HG02970 (cell line): ENCODE results near the gene TEX13C.
"Not testable (repeated sequence)": the region's sequence is repeated elsewhere in the genome, so short reads cannot be mapped to it uniquely, and the experiment has no call there.

ENCODE experiments used
- ATAC-seq: cut with Tn5 transposase; IDR thresholded peaks from one replicate; pipeline ENCODE4 v1.9.1; 2021; ENCODE audit warnings: mild to moderate bottlenecking, moderate library complexity, moderate number of reproducible peaks; ENCODE audit not compliant: unreplicated experiment, low FRiP score

The TEX13C gene

DNA sequence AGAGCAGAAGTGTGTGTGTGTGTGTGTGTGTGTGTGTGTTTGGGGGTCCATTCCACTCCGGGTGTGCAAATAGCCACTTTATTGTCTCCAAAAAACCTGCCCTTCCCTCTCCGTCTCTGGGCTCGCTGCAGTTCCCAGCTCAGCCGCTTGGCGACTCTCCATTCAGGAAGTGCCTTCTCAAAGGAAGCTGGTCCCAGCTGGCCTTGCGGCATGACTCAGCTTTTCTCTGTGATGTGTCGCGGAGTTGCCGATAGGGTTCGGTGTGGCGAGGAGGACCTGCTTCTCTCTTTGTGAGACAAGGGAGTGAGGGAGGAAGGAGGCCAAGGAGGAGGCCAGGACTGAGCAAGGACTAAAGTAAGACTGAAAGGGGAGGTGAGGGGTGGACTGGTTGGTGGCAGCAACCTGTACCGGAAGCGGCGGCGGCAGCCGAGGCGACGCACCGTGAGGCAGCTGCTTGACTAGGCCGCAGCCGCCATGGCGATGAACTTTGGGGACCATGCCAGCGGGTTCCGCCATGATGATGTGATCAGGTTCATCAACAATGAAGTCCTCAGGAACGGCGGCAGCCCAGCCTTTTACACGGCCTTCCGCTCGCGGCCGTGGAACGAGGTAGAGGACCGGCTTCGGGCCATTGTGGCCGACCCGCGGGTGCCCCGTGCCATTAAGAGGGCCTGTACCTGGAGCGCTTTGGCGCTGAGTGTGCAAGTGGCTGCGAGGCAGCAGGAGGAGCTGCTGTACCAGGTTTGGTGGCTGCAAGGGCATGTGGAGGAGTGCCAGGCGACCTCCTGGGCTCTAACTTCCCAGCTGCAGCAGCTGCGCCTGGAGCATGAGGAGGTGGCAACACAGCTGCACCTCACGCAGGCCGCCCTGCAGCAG, at the start of gene TEX13C:
TEX13C (plus strand) TSS at position 226 of the 876 bp plus-strand sequence; CDS start at position 475, 249 bp downstream.
- ATAC-seq, result no peak

DNA sequence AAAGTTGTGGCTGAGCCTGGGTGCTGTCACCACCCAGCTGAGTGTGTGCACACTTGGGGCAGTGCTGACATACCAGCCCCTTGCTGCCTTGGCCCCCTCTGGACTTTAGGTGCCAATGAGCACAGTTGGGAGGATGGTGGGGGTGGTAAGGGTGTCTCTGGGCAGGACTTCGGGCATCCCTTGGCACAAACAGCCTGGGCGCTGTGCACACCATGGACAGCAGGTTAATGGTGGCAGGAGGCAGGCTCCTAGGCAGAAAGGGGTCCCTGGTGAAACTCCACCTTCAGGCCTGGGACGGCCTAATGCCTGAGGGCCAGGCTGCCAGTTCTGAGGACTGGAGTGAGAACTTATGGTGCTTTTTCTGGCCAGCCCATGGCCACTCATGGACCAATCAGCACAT, 32.4 kb upstream of the TEX13C start:
- no peak for ATAC-seq

- no peak for ATAC-seq
Observed at GRCh38 chrX:125288343-125288742, 31.3 kb upstream of the TEX13C start.

GRCh38 chrX:125289209-125289608, 30.5 kb upstream of the TEX13C start:
- no peak for ATAC-seq

GRCh38 chrX:125289920-125290319, 29.8 kb upstream of the TEX13C start:
- ATAC-seq, result no peak

GRCh38 chrX:125291124-125291523, 28.5 kb upstream of the TEX13C start:
- no peak for ATAC-seq

DNA sequence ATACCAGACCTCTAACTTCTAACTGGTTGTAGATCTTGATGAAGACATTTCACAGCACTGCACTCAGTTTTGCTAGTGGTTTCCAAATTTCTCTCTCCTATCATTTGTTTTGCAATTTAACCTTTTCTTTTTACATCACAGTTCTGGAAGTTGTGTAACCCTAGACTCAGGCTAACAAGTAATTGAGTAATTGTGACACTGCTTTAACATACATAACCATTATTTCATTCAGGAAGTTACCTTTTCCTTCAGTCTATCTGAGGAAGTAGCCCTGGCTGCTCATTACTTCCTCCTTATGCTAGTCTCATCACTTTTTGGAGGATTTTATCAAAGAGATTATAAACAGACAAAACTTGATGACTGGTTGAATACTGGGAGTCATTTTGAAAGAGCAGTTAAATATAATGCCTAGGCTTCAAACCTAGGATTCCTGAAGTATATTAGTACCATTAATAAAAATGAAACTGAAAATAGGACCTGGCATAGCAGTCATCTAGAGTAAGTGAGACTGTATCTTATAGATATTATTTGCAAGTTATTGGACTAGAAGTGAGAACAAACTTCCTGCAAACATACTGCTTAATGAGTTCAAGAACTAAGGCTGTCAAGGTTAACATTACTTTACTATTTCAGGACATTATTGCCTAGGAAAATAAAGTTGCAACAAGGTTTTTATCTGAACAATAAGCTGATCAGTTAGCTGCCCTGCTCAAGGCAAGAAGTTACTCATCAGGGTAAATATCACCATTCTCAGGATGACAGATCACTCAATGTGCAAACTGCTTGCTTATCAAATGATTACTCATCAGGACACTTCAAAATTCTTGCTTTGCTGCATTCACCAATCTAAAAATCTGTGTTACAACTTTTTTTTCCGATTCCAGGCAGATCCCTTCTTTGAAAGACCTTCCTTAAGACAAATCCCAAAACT, 25.6 kb upstream of the TEX13C start:
- ATAC-seq, result no peak

DNA sequence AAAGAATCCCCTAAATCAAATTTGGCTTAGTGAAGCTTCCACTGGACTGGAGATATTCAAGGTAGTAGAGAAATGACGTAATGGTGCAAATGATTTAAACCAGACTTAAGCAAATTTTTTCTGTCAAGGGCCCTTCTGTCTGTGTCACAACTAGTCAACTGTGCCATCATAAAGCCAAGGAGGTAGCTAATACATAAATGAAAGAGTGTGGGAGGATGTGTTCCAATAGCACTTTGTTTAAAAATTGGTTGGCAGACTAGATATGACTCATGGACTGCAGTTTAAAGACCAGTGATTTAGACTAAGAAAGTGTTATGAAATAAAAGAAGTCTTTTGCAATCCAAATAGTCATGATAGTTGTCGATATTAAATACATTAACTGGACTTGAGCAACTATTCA, 24.3 kb upstream of the TEX13C start:
- peak; percentile 73 for ATAC-seq

DNA sequence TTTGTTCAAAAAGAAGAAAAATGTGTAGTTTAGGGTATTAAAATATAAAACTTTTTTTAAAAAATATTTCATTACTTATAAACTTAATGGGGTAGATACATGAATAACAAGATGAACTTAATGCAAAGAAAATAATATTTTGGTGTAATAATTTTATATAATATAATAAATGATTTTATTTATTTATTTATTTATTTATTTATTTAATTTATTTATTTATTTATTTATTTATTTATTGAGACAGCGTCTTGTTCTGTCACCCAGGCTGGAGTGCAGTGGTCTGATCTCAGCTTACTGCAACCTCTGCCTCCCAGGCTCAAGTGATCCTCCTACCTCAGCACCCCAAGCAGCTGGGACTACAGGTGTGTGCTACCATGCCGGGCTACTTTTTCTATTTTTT, 20.8 kb upstream of the TEX13C start:
- no peak for ATAC-seq

DNA sequence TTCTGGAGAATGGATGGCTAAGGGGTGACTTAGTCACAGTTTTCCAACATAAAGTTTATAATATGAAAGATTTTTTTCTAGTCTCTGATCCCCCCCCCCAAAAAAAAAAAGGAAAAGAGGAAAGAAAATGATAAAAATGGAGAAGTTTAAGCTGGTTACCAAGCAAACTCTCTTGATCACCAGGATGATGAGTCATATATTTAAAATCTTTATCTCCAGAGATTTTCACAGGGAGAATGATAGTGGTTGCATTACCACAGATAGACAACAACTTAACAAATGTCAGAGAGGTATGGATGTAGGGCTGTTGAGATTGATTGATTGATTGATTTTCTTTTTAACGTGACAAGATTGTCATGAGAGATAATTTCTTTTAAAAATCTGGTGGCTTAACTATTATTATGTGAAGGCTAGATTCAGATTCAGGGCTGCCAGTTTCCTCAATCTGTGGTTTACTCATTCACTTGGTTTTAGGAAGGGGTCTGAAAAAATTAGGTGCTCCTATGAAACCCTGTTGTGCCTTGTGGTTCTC, 13.3 kb upstream of the TEX13C start:
- no peak for ATAC-seq

DNA sequence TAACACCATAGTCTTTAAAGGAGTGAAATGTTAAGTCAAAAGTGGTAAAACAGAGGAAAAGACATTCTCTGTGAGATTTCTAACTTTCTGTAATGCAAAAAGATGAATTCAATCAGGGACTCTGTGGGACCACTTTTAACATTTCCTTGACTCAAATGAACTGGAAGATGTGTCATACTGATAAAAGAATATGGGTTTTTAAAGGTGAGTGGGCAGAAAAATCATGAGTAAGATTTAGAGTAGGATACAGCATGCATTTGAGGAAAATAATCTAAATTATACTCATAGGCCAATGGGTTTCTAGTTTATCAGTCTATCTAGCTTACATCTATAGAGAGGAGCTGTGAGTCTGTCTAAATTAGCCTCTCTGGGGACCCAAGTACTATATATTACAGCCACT, 11.0 kb upstream of the TEX13C start:
- no peak for ATAC-seq

- not testable (repeated sequence) for ATAC-seq
Observed at GRCh38 chrX:125319166-125319565, 505 bp upstream of the TEX13C start.

- ATAC-seq, result no peak
Observed at GRCh38 chrX:125322431-125322830, 2.8 kb downstream of the TEX13C start.

DNA sequence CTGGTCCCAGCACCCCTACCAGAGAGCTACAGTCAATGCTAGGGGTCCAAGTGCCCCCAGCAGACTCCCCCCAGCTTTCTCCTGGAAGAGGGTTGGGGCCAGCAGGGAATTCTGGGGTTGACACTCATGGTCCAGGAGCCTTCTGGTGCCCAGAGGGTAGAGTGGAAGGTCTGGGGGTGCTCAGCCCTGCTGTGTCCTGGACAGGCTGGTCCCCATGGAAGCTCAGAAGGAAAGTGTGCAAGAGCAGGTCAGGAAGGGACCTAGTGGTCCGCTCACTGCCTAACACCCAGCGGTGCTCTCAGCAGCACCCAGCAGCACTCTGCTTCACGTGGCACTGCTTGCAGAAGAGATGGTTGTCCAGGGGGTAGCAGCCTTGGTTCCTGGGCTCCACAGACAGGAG, 6.9 kb downstream of the TEX13C start:
- no peak for ATAC-seq

DNA sequence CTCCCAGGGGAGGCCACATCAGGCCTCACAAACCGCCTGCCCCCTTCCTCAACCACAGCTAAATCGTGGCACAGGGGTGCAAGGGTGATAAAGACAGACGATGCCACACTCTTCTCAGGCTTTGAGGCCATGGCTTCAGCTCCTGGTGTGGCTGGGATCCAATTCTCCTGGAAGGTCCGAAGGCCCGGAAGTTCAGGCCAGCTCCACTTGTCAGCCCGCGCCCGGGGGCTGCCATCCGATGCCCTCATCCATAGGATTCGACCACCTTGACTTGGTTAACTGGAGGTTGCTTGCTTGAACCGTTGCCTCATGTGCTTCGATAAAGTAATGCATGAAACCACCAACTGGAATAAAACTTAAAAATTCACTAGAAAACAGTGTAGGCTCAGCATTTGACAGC, 8.2 kb downstream of the TEX13C start:
- no peak for ATAC-seq

- ATAC-seq, result no peak
Observed at GRCh38 chrX:125333583-125333982, 13.9 kb downstream of the TEX13C start.

DNA sequence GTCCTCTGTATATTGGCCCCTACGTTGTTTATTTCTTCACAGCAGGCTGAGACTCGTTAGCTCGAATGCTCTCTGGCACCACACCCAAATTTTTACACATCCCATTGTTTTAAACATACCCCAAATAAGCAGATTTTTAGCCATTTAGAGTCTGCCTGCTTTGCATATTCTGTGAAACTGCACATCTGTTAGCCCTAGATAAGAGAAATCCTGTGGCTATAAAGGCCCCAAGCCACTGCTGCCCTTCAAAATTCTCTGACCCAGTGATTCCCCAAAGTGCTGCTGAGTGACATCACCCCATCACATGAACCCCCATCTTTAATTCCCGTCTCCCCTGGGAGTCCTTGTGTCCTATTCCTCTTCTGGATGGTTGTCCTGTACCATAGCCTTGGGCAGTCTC, 20.8 kb downstream of the TEX13C start:
- ATAC-seq, result no peak

DNA sequence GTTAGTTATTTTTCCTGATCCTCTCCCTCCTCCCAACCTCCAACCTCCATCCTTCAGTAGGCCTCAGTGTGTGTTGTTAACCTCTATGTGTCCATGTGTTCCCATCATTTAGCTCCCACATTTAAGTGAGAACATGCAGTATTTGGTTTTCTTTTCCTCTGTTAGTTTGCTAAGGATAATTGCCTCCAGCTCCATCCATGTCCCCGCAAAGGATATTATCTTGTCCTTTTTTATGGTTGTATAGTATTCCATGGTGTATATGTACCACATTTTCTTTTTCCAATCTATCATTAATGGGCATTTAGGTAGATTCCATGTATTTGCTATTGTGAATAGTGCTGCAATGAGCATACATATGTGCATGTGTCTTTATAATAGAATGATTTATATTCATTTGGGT, 54.5 kb downstream of the TEX13C start:
- no peak for ATAC-seq
